SU-DHL-6 (cell line): ENCODE measurements around the gene TMEM184C.

Source experiments
- H2AFZ ChIP-seq: fragments of 200-600 bp; sonication (generic); 2 replicates; pipeline ENCODE4 v1.6.1; 2014; ENCODE audit warnings: low read depth, mild to moderate bottlenecking, moderate library complexity, mixed read lengths, antibody characterized with exemption, low read length; ENCODE audit not compliant: severe bottlenecking
- H3F3A ChIP-seq: fragments of 200-600 bp; shearing (Covaris generic); 2 replicates; pipeline ENCODE4 v1.6.0; 2016; ENCODE audit warnings: antibody characterized with exemption, mild to moderate bottlenecking; ENCODE audit not compliant: insufficient read depth
- H3K27ac ChIP-seq: fragments of 200-600 bp; sonication (generic); 2 replicates; pipeline ENCODE4 v1.5.1; 2016; ENCODE audit warnings: low read depth, mild to moderate bottlenecking, low read length, moderate library complexity, mixed read lengths
- H3K27me3 ChIP-seq: fragments of 200-600 bp; sonication (generic), shearing (Covaris generic); 2 replicates; pipeline ENCODE4 v1.6.0; 2014; ENCODE audit warnings: mild to moderate bottlenecking, low read length
- H3K36me3 ChIP-seq: fragments of 200-600 bp; sonication (generic); 2 replicates; pipeline ENCODE4 v1.6.1; 2014; ENCODE audit warnings: mild to moderate bottlenecking, low read length, mixed read lengths
- H3K4me2 ChIP-seq: fragments of 300-600, 200-600 bp; shearing (Covaris generic), sonication (generic); 2 replicates; pipeline ENCODE4 v1.6.0; 2014; ENCODE audit warnings: low read length, low read depth, mild to moderate bottlenecking; ENCODE audit not compliant: poor library complexity, severe bottlenecking
- H3K4me3 ChIP-seq: fragments of 200-600 bp; sonication (generic); 2 replicates; pipeline ENCODE4 v1.5.1; 2014; ENCODE audit warnings: antibody characterized with exemption, low read length, mild to moderate bottlenecking, mixed read lengths; ENCODE audit not compliant: insufficient read depth, poor library complexity, severe bottlenecking
- H3K79me2 ChIP-seq: fragments of 200-600 bp; sonication (generic); 2 replicates; pipeline ENCODE4 v1.6.1; 2014; ENCODE audit warnings: mild to moderate bottlenecking, low read length, moderate library complexity; ENCODE audit not compliant: insufficient read depth
- H3K9ac ChIP-seq: fragments of 200-600 bp; sonication (generic); 2 replicates; pipeline ENCODE4 v1.7.0; 2014; ENCODE audit warnings: mild to moderate bottlenecking, low read length
- H3K9me2 ChIP-seq: fragments of 200-600 bp; sonication (generic); replicated peaks from 2 replicates; pipeline ENCODE4 v1.6.1; 2014; ENCODE audit warnings: low read length; ENCODE audit not compliant: insufficient read depth
- H3K9me3 ChIP-seq: fragments of 200-600 bp; sonication (generic); 2 replicates; pipeline ENCODE4 v1.6.1; 2014; ENCODE audit warnings: low read length, mixed read lengths; ENCODE audit not compliant: insufficient read depth
- H4K20me1 ChIP-seq: fragments of 200-600 bp; sonication (generic); 2 replicates; pipeline ENCODE4 v1.6.1; 2014; ENCODE audit warnings: low read depth, mild to moderate bottlenecking, antibody characterized with exemption, low read length, moderate library complexity, mixed read lengths
- EZH2phosphoT487 ChIP-seq: fragments of 200-600 bp; sonication (generic), shearing (Covaris generic); conservative IDR thresholded peaks from 2 replicates; pipeline ENCODE4 v1.6.1; 2018; ENCODE audit warnings: mild to moderate bottlenecking, antibody characterized with exemption, low read length, moderate library complexity, mixed read lengths
- TF ChIP-seq, protein P1 (sequence below): fragments of 200-600 bp; sonication (generic); IDR thresholded peaks from one replicate; pipeline ENCODE4 v1.5.1; 2017; ENCODE audit warnings: antibody characterized with exemption, mild to moderate bottlenecking, low read length, moderate library complexity; ENCODE audit not compliant: insufficient read depth, poor library complexity, severe bottlenecking

TMEM184C gene

DNA sequence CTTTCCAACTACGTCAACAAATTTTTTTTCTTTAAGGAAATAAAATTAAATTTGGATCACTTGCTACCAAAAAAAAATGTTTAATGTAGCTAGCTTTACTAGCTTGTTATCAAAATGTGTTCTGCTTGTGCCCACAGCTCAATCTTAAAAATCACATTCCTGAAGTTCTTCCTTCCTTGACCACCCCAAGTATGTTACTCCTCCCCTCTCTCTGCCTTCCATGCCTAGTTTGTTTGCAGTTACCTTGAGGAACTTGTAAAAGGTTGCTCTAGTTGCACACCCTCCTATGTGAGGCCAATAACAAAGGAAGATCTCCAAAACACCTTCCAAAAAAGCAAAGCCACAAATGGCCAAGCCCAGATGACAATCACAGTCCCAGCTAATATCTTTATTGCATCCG lies 19.6 kb upstream of the TMEM184C start:
- Histone ChIP-seq H3K27ac (no peak overlapping the region), H3K27me3 (no peaks in the 10 kb centered on the region), H2AFZ (no peak overlapping the region), H3K9ac (no peak overlapping the region), H3F3A (no peaks in the 10 kb centered on the region), H4K20me1 (no peaks in the 10 kb centered on the region), H3K9me3 (no peaks in the 10 kb centered on the region), H3K4me2 (no peak overlapping the region), H3K79me2 (no peaks in the 10 kb centered on the region), H3K36me3 (no peaks in the 10 kb centered on the region), H3K9me2 (no peaks in the 10 kb centered on the region), H3K4me3 (no peak overlapping the region)
- no peak for TF ChIP-seq EZH2phosphoT487
- TF ChIP-seq, protein P1, sequence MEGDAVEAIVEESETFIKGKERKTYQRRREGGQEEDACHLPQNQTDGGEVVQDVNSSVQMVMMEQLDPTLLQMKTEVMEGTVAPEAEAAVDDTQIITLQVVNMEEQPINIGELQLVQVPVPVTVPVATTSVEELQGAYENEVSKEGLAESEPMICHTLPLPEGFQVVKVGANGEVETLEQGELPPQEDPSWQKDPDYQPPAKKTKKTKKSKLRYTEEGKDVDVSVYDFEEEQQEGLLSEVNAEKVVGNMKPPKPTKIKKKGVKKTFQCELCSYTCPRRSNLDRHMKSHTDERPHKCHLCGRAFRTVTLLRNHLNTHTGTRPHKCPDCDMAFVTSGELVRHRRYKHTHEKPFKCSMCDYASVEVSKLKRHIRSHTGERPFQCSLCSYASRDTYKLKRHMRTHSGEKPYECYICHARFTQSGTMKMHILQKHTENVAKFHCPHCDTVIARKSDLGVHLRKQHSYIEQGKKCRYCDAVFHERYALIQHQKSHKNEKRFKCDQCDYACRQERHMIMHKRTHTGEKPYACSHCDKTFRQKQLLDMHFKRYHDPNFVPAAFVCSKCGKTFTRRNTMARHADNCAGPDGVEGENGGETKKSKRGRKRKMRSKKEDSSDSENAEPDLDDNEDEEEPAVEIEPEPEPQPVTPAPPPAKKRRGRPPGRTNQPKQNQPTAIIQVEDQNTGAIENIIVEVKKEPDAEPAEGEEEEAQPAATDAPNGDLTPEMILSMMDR = no peak

DNA sequence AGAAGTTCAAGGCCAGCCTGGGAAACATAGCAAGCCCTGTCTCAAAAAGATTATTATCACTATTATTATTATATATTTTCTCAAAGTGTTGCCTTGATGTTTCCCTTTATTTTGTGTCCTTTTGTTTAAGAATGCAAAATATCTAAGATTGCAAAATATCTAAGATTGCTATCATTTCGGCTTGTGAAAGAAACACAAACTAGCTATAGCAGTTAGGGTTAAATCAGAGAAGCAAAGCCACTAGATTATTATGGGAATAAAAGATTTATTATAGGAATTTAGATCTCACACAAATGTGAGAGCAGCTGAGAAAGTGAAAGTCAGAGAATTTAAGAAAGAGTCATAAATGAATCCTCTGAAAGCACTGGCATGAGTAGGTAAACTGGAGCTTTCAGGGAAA lies 18.0 kb upstream of the TMEM184C start:
- no peaks in the 10 kb centered on the region for H3K9me2 ChIP-seq
- no peak overlapping the region for H3K27ac ChIP-seq
- H3K79me2 ChIP-seq = no peaks in the 10 kb centered on the region
- no peak overlapping the region for H3K4me3 ChIP-seq
- no peak overlapping the region for H2AFZ ChIP-seq
- H3K9ac ChIP-seq = no peak overlapping the region
- no peak overlapping the region for H3K4me2 ChIP-seq
- TF ChIP-seq EZH2phosphoT487 = no peak
- TF ChIP-seq, protein P1 = no peak
- no peaks in the 10 kb centered on the region for H3K36me3 ChIP-seq
- H3K27me3 ChIP-seq = no peaks in the 10 kb centered on the region
- no peaks in the 10 kb centered on the region for H3K9me3 ChIP-seq
- H4K20me1 ChIP-seq = no peaks in the 10 kb centered on the region
- H3F3A ChIP-seq = no peaks in the 10 kb centered on the region

DNA sequence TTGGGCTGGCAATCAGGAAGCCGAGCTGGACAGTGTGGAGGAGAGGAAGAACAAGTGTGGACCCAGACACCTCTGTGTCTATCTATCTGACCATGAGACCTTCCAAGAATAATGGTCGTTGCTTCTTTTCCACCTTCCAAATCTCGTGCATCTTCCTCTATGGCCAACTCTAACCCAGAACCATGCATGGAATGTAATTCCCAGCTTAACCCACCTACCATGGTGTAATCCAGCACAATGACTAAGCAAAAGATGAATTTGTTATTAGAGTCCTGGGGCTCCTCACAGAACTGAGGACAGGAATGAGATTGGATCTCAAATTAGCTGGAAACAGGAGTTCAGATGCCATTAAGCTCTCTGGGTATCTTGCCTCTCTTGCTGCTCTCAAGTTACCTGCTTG lies 17.4 kb upstream of the TMEM184C start:
- H3K36me3 ChIP-seq = no peaks in the 10 kb centered on the region
- H3K4me2 ChIP-seq = no peak overlapping the region
- no peak overlapping the region for H2AFZ ChIP-seq
- H3K79me2 ChIP-seq = no peaks in the 10 kb centered on the region
- H3F3A ChIP-seq = no peaks in the 10 kb centered on the region
- H3K27ac ChIP-seq = no peak overlapping the region
- no peaks in the 10 kb centered on the region for H3K9me3 ChIP-seq
- H3K27me3 ChIP-seq = no peaks in the 10 kb centered on the region
- H4K20me1 ChIP-seq = no peaks in the 10 kb centered on the region
- no peak overlapping the region for H3K9ac ChIP-seq
- no peak overlapping the region for H3K4me3 ChIP-seq
- H3K9me2 ChIP-seq = no peaks in the 10 kb centered on the region
- TF ChIP-seq EZH2phosphoT487 = no peak
- TF ChIP-seq, protein P1 = no peak
